GM23248 (cell line): Measurements from ENCODE around the gene MARK3.

ENCODE experiments used
- EZH2 ChIP-seq: fragments of 200-600 bp; sonication (generic); IDR thresholded peaks from 2 replicates; pipeline ENCODE4 v1.6.1; 2018; ENCODE audit warnings: antibody characterized with exemption, mild to moderate bottlenecking; ENCODE audit not compliant: insufficient read depth, poor library complexity, severe bottlenecking
- EZH2phosphoT487 ChIP-seq: fragments of 200-600 bp; sonication (generic); IDR thresholded peaks from 2 replicates; pipeline ENCODE4 v1.6.1; 2018; ENCODE audit warnings: antibody characterized with exemption, moderate library complexity, mild to moderate bottlenecking, low read depth; ENCODE audit not compliant: insufficient read depth

GRCh38 chr14:103346286-103346685, 38.9 kb upstream of the MARK3 start:
- TF ChIP-seq EZH2phosphoT487 (no peak), EZH2 (no peak)
